Measurements from ENCODE around the gene JAK1. TPM values are rescaled to one million over a fixed set of nuclear protein-coding genes. Genes with fewer than 3 reads are reported as not detected.

JAK1 gene
- total and polyA plus RNA-seq, 2 donors (not counting 3 experiments of a cell fraction or from before 2014, with no cell fraction given): 68.8 to 177 TPM

DNA sequence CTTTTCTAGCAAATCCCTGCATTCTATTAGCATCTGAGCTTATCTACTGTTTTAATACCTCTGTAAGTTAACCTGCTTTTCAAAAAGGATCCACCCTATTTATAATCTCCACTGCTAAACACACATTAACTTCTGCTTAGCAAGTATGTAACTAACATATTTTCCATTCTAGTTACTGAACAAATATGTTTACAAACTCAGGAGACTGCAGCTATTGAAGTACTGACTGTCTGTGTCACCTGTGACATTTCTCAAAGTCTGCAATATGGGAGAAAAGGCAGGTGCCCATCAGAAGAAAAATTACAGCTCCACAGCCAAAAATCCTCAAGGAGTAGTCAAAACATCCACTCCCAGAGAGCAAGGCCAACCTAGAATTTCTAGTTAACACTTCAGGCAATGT lies 88.3 kb downstream of the JAK1 start:
- no peak for FAIRE-seq
- CTCF ChIA-PET: interaction anchor here (0.8 to 1.5 kb wide), 3 partner anchors 15 to 88 kb away, joined by 3 to 4 read pairs (median 3); no protein-coding TSS in a partner anchor
- no peak for DNase-seq (ENCODE audit: low read depth, low spot score)
- H3K27me3 ChIP-seq (ENCODE audit: control insufficient read depth in 2 of 2, insufficient read depth in 2 of 2, low read length in 2 of 2): no peaks in the 10 kb centered on the region
- BruUV-seq (replicated peaks): no TSS peak
- peaks cover 55% of the 10 kb centered on the region for H3K4me1 ChIP-seq (ENCODE audit: control insufficient read depth, extremely low read depth, insufficient read depth, low read length)
- no peak overlapping the region for H2AFZ ChIP-seq (ENCODE audit: low read depth, low read length)
- POLR2A ChIA-PET: interaction anchor here (1.0 kb wide), 1 partner anchor 44 kb away, joined by 17 read pairs; no protein-coding TSS in a partner anchor
- intact Hi-C loops (cut with micrococcal nuclease) (loop anchor here (5.0 kb wide), 2 partner anchors 189 to 544 kb away; partner anchors contain the start of genes LEPR and LEPROT), dilution Hi-C loops (cut with MboI; ENCODE audit: extremely low pct_ligation_motif_present, low sequenced_read_pairs) (no loop called here)
- peaks cover 7 to 23% of the 10 kb centered on the region in 2 experiments for H3K36me3 ChIP-seq (ENCODE audit: control insufficient read depth in 2 of 2, extremely low read depth in 1 of 2, insufficient read depth in 2 of 2, low read length in 2 of 2)
- no peaks in the 10 kb centered on the region for H4K20me1 ChIP-seq (replicated peaks; ENCODE audit: control insufficient read depth, extremely low read depth, insufficient read depth, low read length)
- H3K9me1 ChIP-seq (replicated peaks; ENCODE audit: control insufficient read depth, extremely low read depth, insufficient read depth, low read length): no peaks in the 10 kb centered on the region
- peak overlapping the region; percentile 98 for H3K27ac ChIP-seq (ENCODE audit: insufficient read depth, low read depth, low read length)
- H3K9ac ChIP-seq (replicated peaks; ENCODE audit: extremely low read depth, insufficient read depth, low read length): peak overlapping the region; percentile 17
- H3K9me3 ChIP-seq (replicated peaks; ENCODE audit: control insufficient read depth, insufficient read depth, low read length): no peaks in the 10 kb centered on the region
- H3K4me3 ChIP-seq (replicated peaks in 1 of 3; ENCODE audit: insufficient read depth in 1 of 3, low read depth in 1 of 3, low read length in 3 of 3): no peak overlapping the region
- no peak overlapping the region for H3K4me2 ChIP-seq (ENCODE audit: insufficient read depth, low read length)
- no peak for TF ChIP-seq POLR2AphosphoS5 (IDR thresholded peaks at IDR 0.05; ENCODE audit: insufficient read depth, low read depth, low read length)
- no peak for TF ChIP-seq JUN (IDR thresholded peaks at IDR 0.05; ENCODE audit: borderline replicate concordance, insufficient read depth, insufficient read length, low read depth)
- TF ChIP-seq, protein P1, sequence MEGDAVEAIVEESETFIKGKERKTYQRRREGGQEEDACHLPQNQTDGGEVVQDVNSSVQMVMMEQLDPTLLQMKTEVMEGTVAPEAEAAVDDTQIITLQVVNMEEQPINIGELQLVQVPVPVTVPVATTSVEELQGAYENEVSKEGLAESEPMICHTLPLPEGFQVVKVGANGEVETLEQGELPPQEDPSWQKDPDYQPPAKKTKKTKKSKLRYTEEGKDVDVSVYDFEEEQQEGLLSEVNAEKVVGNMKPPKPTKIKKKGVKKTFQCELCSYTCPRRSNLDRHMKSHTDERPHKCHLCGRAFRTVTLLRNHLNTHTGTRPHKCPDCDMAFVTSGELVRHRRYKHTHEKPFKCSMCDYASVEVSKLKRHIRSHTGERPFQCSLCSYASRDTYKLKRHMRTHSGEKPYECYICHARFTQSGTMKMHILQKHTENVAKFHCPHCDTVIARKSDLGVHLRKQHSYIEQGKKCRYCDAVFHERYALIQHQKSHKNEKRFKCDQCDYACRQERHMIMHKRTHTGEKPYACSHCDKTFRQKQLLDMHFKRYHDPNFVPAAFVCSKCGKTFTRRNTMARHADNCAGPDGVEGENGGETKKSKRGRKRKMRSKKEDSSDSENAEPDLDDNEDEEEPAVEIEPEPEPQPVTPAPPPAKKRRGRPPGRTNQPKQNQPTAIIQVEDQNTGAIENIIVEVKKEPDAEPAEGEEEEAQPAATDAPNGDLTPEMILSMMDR (IDR thresholded peaks at IDR 0.05; ENCODE audit: extremely low read depth in 1 of 2, insufficient read depth in 1 of 2, low read depth in 1 of 2, low read length in 2 of 2): no peak
- no peak for TF ChIP-seq GATA2 (IDR thresholded peaks at IDR 0.05; ENCODE audit: insufficient read depth, insufficient read length, low read depth, low read length)
- TF ChIP-seq, protein P2, sequence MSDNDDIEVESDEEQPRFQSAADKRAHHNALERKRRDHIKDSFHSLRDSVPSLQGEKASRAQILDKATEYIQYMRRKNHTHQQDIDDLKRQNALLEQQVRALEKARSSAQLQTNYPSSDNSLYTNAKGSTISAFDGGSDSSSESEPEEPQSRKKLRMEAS (IDR thresholded peaks at IDR 0.05; ENCODE audit: insufficient read depth, insufficient read length): no peak
- no peak for TF ChIP-seq FOS (IDR thresholded peaks at IDR 0.05; ENCODE audit: borderline replicate concordance, insufficient read depth, low read length)
- TF ChIP-seq POLR2A (IDR thresholded peaks at IDR 0.05; ENCODE audit: low read depth, low read length): no peak
- H3K79me2 ChIP-seq (ENCODE audit: control insufficient read depth, insufficient read depth, low read length): peaks cover 20% of the 10 kb centered on the region

Data from endothelial cell of umbilical vein (primary cell).